ENCODE data around the gene PTPN6. TPM values are rescaled to one million over a fixed set of nuclear protein-coding genes. Genes with fewer than 3 reads are reported as not detected.

Gene PTPN6
- total RNA-seq, 1 experiment from 2014 or later = 28.4 TPM

Small RNA genes lying within 50 kb of the gene (microRNA-seq; reads per million reads assigned to microRNA genes)
- gene MIR141 (ENCODE audit: unreplicated experiment) = 14.5 reads per million, percentile 41 among the genes with 10 or more reads in this experiment
- gene MIR200C (ENCODE audit: unreplicated experiment) = 288 reads per million, percentile 73 among the genes with 10 or more reads in this experiment

Other genes starting within 250 kb of the PTPN6 start
- gene COPS7A, start 227.3 kb upstream of the PTPN6 start, total RNA-seq (2014; rRNA removed) = 82.3 and 86.9 TPM in 2 replicates
- 222 and 248 TPM in 2 replicates for gene MLF2, start 198.2 kb upstream of the PTPN6 start, total RNA-seq (2014; rRNA removed)
- gene PTMS, start 185.0 kb upstream of the PTPN6 start, total RNA-seq (2014; rRNA removed) = 46.4 and 84.7 TPM in 2 replicates
- gene LAG3, start 178.8 kb upstream of the PTPN6 start, total RNA-seq (2014; rRNA removed) = 0.40 and 0.58 TPM in 2 replicates
- 0.23 TPM in 1 of 2 replicates, not detected in the other for gene CD4, start 161.8 kb upstream of the PTPN6 start, total RNA-seq (2014; rRNA removed)
- gene GPR162, start 129.5 kb upstream of the PTPN6 start, total RNA-seq (2014; rRNA removed) = not detected in 2 replicates
- gene P3H3, start 122.9 kb upstream of the PTPN6 start, total RNA-seq (2014; rRNA removed) = 9.3 and 24.4 TPM in 2 replicates
- gene GNB3, start 110.4 kb upstream of the PTPN6 start, total RNA-seq (2014; rRNA removed) = 1.8 TPM in 1 of 2 replicates, not detected in the other
- gene CDCA3, start 100.1 kb upstream of the PTPN6 start, total RNA-seq (2014; rRNA removed) = 52.1 and 92.0 TPM in 2 replicates
- gene USP5, start 99.2 kb upstream of the PTPN6 start, total RNA-seq (2014; rRNA removed) = 107 and 113 TPM in 2 replicates
- 1,259 and 1,708 TPM in 2 replicates for gene TPI1, start 83.8 kb upstream of the PTPN6 start, total RNA-seq (2014; rRNA removed)
- gene SPSB2, start 78.1 kb upstream of the PTPN6 start, total RNA-seq (2014; rRNA removed) = 8.4 and 9.2 TPM in 2 replicates
- 5.1 and 13.6 TPM in 2 replicates for gene LRRC23, start 46.5 kb upstream of the PTPN6 start, total RNA-seq (2014; rRNA removed)
- 30.2 and 35.2 TPM in 2 replicates for gene ENO2, start 36.8 kb upstream of the PTPN6 start, total RNA-seq (2014; rRNA removed)
- gene ATN1, start 23.4 kb upstream of the PTPN6 start, total RNA-seq (2014; rRNA removed) = 11.6 and 41.5 TPM in 2 replicates
- not detected in 2 replicates for gene RNU7-1, start 7.5 kb upstream of the PTPN6 start, total RNA-seq (2014; rRNA removed)
- gene C12orf57, start 7.3 kb upstream of the PTPN6 start, total RNA-seq (2014; rRNA removed) = 125 and 130 TPM in 2 replicates
- gene PHB2, start 19.3 kb downstream of the PTPN6 start, total RNA-seq (2014; rRNA removed) = 353 and 376 TPM in 2 replicates
- 40.7 and 44.3 TPM in 2 replicates for gene EMG1, start 19.6 kb downstream of the PTPN6 start, total RNA-seq (2014; rRNA removed)
- 16.3 and 21.5 TPM in 2 replicates for gene LPCAT3, start 67.1 kb downstream of the PTPN6 start, total RNA-seq (2014; rRNA removed)
- gene C1S, start 109.4 kb downstream of the PTPN6 start, total RNA-seq (2014; rRNA removed) = 2.1 and 2.9 TPM in 2 replicates
- 4.4 and 9.6 TPM in 2 replicates for gene C1R, start 141.1 kb downstream of the PTPN6 start, total RNA-seq (2014; rRNA removed)
- 8.2 and 8.9 TPM in 2 replicates for gene C1RL, start 157.9 kb downstream of the PTPN6 start, total RNA-seq (2014; rRNA removed)
- gene RBP5, start 177.5 kb downstream of the PTPN6 start, total RNA-seq (2014; rRNA removed) = not detected in 2 replicates
- 10.9 and 14.2 TPM in 2 replicates for gene CLSTN3, start 179.0 kb downstream of the PTPN6 start, total RNA-seq (2014; rRNA removed)
- gene PEX5, start 238.3 kb downstream of the PTPN6 start, total RNA-seq (2014; rRNA removed) = 19.4 and 20.0 TPM in 2 replicates